GM23248 (cell line): Measurements from ENCODE around the gene PDZRN4. TPM values are rescaled to one million over a fixed set of nuclear protein-coding genes. Genes with fewer than 3 reads are reported as not detected.

ENCODE experiments used
- DNase-seq: peaks from one replicate; pipeline ENCODE4 v3.0.0-alpha.2; 2015
- H2AFZ ChIP-seq: fragments of 200-600 bp; sonication (generic); 2 replicates; pipeline ENCODE4 v1.6.1; 2016; ENCODE audit warnings: antibody characterized with exemption
- H3F3A ChIP-seq: fragments of 200-600 bp; sonication (generic); 2 replicates; pipeline ENCODE4 v1.6.1; 2016; ENCODE audit warnings: mild to moderate bottlenecking, antibody characterized with exemption, mixed run types; ENCODE audit not compliant: insufficient read depth
- H3K27ac ChIP-seq: fragments of 200-600 bp; sonication (generic); 2 replicates; pipeline ENCODE4 v1.5.1; 2016; ENCODE audit warnings: mild to moderate bottlenecking
- H3K27me3 ChIP-seq: fragments of 200-600 bp; sonication (generic); replicated peaks from 2 replicates; pipeline ENCODE4 v1.6.1; 2016; ENCODE audit warnings: mild to moderate bottlenecking; ENCODE audit not compliant: insufficient read depth
- H3K36me3 ChIP-seq: fragments of 200-600 bp; sonication (generic); 2 replicates; pipeline ENCODE4 v1.6.1; 2016; ENCODE audit warnings: low read depth, mild to moderate bottlenecking
- H3K4me1 ChIP-seq: fragments of 200-600 bp; sonication (generic); 2 replicates; pipeline ENCODE4 v1.6.1; 2016; ENCODE audit warnings: mild to moderate bottlenecking; ENCODE audit not compliant: insufficient read depth
- H3K4me2 ChIP-seq: fragments of 200-600 bp; sonication (generic); one replicate; pipeline ENCODE4 v1.6.1; 2016; ENCODE audit warnings: mild to moderate bottlenecking; ENCODE audit not compliant: unreplicated experiment
- H3K4me3 ChIP-seq: fragments of 200-600 bp; sonication (generic); 2 replicates; pipeline ENCODE4 v1.5.1; 2016; ENCODE audit warnings: mild to moderate bottlenecking
- H3K79me2 ChIP-seq: fragments of 200-600 bp; sonication (generic); 2 replicates; pipeline ENCODE4 v1.6.1; 2016; ENCODE audit warnings: mild to moderate bottlenecking; ENCODE audit not compliant: insufficient read depth
- H3K9ac ChIP-seq: fragments of 200-600 bp; sonication (generic); 2 replicates; pipeline ENCODE4 v1.6.1; 2016; ENCODE audit warnings: mild to moderate bottlenecking
- H3K9me2 ChIP-seq: fragments of 200-600 bp; sonication (generic); 2 replicates; pipeline ENCODE4 v1.6.1; 2016; ENCODE audit warnings: mixed run types, mild to moderate bottlenecking, moderate library complexity; ENCODE audit not compliant: insufficient read depth
- H3K9me3 ChIP-seq: fragments of 200-600 bp; sonication (generic); one replicate; pipeline ENCODE4 v1.6.1; 2017; ENCODE audit warnings: low read depth
- H4K20me1 ChIP-seq: fragments of 200-600 bp; sonication (generic); 2 replicates; pipeline ENCODE4 v1.6.0; 2016; ENCODE audit not compliant: insufficient read depth
- EZH2 ChIP-seq: fragments of 200-600 bp; sonication (generic); IDR thresholded peaks from 2 replicates; pipeline ENCODE4 v1.6.1; 2018; ENCODE audit warnings: antibody characterized with exemption, mild to moderate bottlenecking; ENCODE audit not compliant: insufficient read depth, poor library complexity, severe bottlenecking
- EZH2phosphoT487 ChIP-seq: fragments of 200-600 bp; sonication (generic); IDR thresholded peaks from 2 replicates; pipeline ENCODE4 v1.6.1; 2018; ENCODE audit warnings: antibody characterized with exemption, moderate library complexity, mild to moderate bottlenecking, low read depth; ENCODE audit not compliant: insufficient read depth
- WGBS, 2 experiments: methylation state at CpG; one replicate each; pipeline ENCODE4 v1.1.6; 2015 to 2017; ENCODE audit warnings: low lambda C conversion rate in 2 of 2, low coverage in 1 of 2; ENCODE audit errors: missing lambda C conversion rate in 2 of 2; 5-methylcytosine and 5-hydroxymethylcytosine counted together
- in situ Hi-C: fragments of 300-500 bp; cut with MboI; formaldehyde crosslinking; loops from 2 replicates; pipeline ENCODE4 v1.15.0; 2020
- polyA plus RNA-seq: library from polyadenylated mRNA; unstranded; fragments of >200 nt; fragmentation: Nextera tagmentation; extraction: Ambion mirVana; gene quantifications from 2 replicates; pipeline ENCODE4 v1.2.1, GENCODE V29; 2016
- total RNA-seq: library from RNA; depleted of rRNA; stranded (reverse); fragments of >200 nt; shearing (Covaris generic); gene quantifications from 2 replicates; pipeline ENCODE4 v1.2.3, GENCODE V29; 2014

The PDZRN4 gene
- total and polyA plus RNA-seq, 2 experiments from 2014 or later: not detected

GRCh38 chr12:41438854-41439541 is 250.9 kb downstream of the PDZRN4 start:
- in situ Hi-C loops: no loop called here
- DNase-seq: no peak
- 24 to 29% methylated on average over 3 of the region's 3 CpGs for WGBS, 2 experiments
- no peaks in the 10 kb centered on the region for H3K9me2 ChIP-seq
- H3K36me3 ChIP-seq: no peaks in the 10 kb centered on the region
- TF ChIP-seq EZH2 (no peak), EZH2phosphoT487 (no peak)
- H3K4me1 ChIP-seq: no peaks in the 10 kb centered on the region
- no peak overlapping the region for H3K4me2 ChIP-seq
- H3K9me3 ChIP-seq: no peaks in the 10 kb centered on the region
- no peak overlapping the region for H2AFZ ChIP-seq
- no peaks in the 10 kb centered on the region for H3K79me2 ChIP-seq
- H4K20me1 ChIP-seq: no peaks in the 10 kb centered on the region
- no peaks in the 10 kb centered on the region for H3F3A ChIP-seq
- no peak overlapping the region for H3K9ac ChIP-seq
- H3K27ac ChIP-seq: no peak overlapping the region
- no peak overlapping the region for H3K4me3 ChIP-seq
- H3K27me3 ChIP-seq: peaks cover 7% of the 10 kb centered on the region; the same call in 1 of the 2 replicates

GRCh38 chr12:41439801-41440200 is 251.7 kb downstream of the PDZRN4 start:
- Histone ChIP-seq H4K20me1 (no peaks in the 10 kb centered on the region), H3K4me1 (no peaks in the 10 kb centered on the region), H3F3A (no peaks in the 10 kb centered on the region), H3K36me3 (no peaks in the 10 kb centered on the region), H3K27me3 (peaks cover 7% of the 10 kb centered on the region; the same call in 1 of the 2 replicates), H3K4me3 (no peak overlapping the region), H3K27ac (no peak overlapping the region), H2AFZ (no peak overlapping the region), H3K9me2 (no peaks in the 10 kb centered on the region), H3K79me2 (no peaks in the 10 kb centered on the region), H3K4me2 (no peak overlapping the region), H3K9me3 (no peaks in the 10 kb centered on the region), H3K9ac (no peak overlapping the region)
- 29 to 39% methylated on average over 2 of the region's 2 CpGs for WGBS, 2 experiments
- no peak for DNase-seq
- in situ Hi-C loops: no loop called here
- TF ChIP-seq EZH2 (no peak), EZH2phosphoT487 (no peak)

- Histone ChIP-seq H3F3A (no peaks in the 10 kb centered on the region), H3K4me1 (no peaks in the 10 kb centered on the region), H3K9me2 (no peaks in the 10 kb centered on the region), H3K27ac (no peak overlapping the region), H3K9me3 (no peaks in the 10 kb centered on the region), H3K4me2 (no peak overlapping the region), H2AFZ (no peak overlapping the region), H3K9ac (no peak overlapping the region), H4K20me1 (no peaks in the 10 kb centered on the region), H3K79me2 (no peaks in the 10 kb centered on the region), H3K36me3 (no peaks in the 10 kb centered on the region), H3K4me3 (no peak overlapping the region), H3K27me3 (peaks cover 7% of the 10 kb centered on the region; the same call in 1 of the 2 replicates)
- DNase-seq: no peak
- TF ChIP-seq EZH2phosphoT487: no peak
- no peak for TF ChIP-seq EZH2
- in situ Hi-C loops: no loop called here
Observed at GRCh38 chr12:41441180-41441579, 253.1 kb downstream of the PDZRN4 start.

- DNase-seq: no peak
- no peaks in the 10 kb centered on the region for H3K9me3 ChIP-seq
- H3K4me3 ChIP-seq: no peak overlapping the region
- H3K4me2 ChIP-seq: no peak overlapping the region
- in situ Hi-C loops: no loop called here
- peaks cover 7% of the 10 kb centered on the region; the same call in 1 of the 2 replicates for H3K27me3 ChIP-seq
- H2AFZ ChIP-seq: no peak overlapping the region
- no peaks in the 10 kb centered on the region for H3K4me1 ChIP-seq
- TF ChIP-seq EZH2 (no peak), EZH2phosphoT487 (no peak)
- no peaks in the 10 kb centered on the region for H3K79me2 ChIP-seq
- H3F3A ChIP-seq: no peaks in the 10 kb centered on the region
- H3K36me3 ChIP-seq: no peaks in the 10 kb centered on the region
- H3K9me2 ChIP-seq: no peaks in the 10 kb centered on the region
- H3K9ac ChIP-seq: no peak overlapping the region
- H3K27ac ChIP-seq: no peak overlapping the region
- H4K20me1 ChIP-seq: no peaks in the 10 kb centered on the region
Observed at GRCh38 chr12:41442896-41443295, 254.8 kb downstream of the PDZRN4 start.

GRCh38 chr12:41443690-41444089 is 255.6 kb downstream of the PDZRN4 start:
- Histone ChIP-seq H2AFZ (no peak overlapping the region), H3K4me3 (no peak overlapping the region), H3K36me3 (no peaks in the 10 kb centered on the region), H3F3A (no peaks in the 10 kb centered on the region), H3K79me2 (no peaks in the 10 kb centered on the region), H3K27ac (no peak overlapping the region), H3K9me3 (no peaks in the 10 kb centered on the region), H4K20me1 (no peaks in the 10 kb centered on the region), H3K27me3 (peaks cover 7% of the 10 kb centered on the region; the same call in 1 of the 2 replicates), H3K9me2 (no peaks in the 10 kb centered on the region), H3K4me2 (no peak overlapping the region), H3K9ac (no peak overlapping the region), H3K4me1 (no peaks in the 10 kb centered on the region)
- WGBS, 2 experiments: 11 to 13% methylated on average over 2 of the region's 2 CpGs
- TF ChIP-seq EZH2 (no peak), EZH2phosphoT487 (no peak)
- DNase-seq: no peak
- in situ Hi-C loops: no loop called here
